ENCODE results near the gene KCNG2. TPM values are rescaled to one million over a fixed set of nuclear protein-coding genes. Genes with fewer than 3 reads are reported as not detected.

The KCNG2 gene
- total RNA-seq, 4 donors from 2014 or later = 1.7 TPM; not detected in 3

DNA sequence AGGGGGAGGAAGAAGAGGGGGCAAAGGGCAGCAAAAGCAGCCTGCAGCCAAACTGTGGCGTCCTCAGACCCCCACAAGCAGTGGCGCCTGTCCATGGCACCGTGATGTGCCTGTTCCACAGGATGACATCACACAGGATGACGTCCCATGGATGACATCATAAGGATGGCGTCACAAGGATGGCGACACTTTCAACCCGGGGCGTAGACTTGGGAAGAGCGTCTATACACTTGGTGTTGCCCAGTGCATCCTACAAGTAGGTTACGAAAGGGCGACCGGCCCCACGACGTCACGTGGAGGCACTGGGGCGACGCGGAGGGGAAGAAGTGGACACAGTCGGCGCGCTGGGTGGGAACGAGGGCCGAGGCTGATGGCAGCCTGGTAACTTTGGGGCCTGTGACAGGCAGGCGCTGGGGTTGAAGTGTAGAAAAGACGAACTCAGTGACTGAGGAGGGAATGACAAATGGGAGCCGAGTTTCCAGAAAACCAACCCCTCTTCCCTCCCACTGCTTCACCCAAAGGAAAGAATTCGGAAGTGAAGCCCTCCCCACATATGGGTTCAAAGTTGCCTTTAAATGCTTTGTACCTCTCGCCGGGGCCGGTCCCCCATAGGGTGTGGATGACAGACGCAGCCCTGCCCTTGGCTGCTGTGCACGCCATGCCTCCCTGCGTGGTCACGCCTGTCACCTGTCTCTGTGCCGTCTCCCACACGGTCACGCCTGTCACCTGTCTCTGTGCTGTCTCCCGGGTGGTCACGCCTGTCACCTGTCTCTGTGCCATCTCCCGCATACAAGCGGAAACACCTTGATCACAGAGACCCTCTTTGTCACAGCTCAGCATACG is 13.4 kb upstream of the KCNG2 start:
- WGBS = 83% methylated on average over 33 of the region's 42 CpGs
- no peak overlapping the region for H3K4me3 ChIP-seq
- no peak for DNase-seq (ENCODE audit: extremely low spot score)
- intact Hi-C loops (cut with DNase I) = no loop called here
- peaks cover 0 to 76% (median 24%) of the 10 kb centered on the region in 4 donors for H3K27me3 ChIP-seq
- H3K4me1 ChIP-seq = peaks cover 7 to 14% (median 10%) of the 10 kb centered on the region in 4 donors
- no peaks in the 10 kb centered on the region for H3K9me3 ChIP-seq
- no peak overlapping the region for H3K27ac ChIP-seq (replicated peaks in 1 of 4)
- TF ChIP-seq EP300 (IDR thresholded peaks at IDR 0.05) (no peak), POLR2A (IDR thresholded peaks at IDR 0.05; ENCODE audit: low read depth) (no peak), POLR2AphosphoS5 (IDR thresholded peaks at IDR 0.05) (no peak)
- TF ChIP-seq, protein P1, sequence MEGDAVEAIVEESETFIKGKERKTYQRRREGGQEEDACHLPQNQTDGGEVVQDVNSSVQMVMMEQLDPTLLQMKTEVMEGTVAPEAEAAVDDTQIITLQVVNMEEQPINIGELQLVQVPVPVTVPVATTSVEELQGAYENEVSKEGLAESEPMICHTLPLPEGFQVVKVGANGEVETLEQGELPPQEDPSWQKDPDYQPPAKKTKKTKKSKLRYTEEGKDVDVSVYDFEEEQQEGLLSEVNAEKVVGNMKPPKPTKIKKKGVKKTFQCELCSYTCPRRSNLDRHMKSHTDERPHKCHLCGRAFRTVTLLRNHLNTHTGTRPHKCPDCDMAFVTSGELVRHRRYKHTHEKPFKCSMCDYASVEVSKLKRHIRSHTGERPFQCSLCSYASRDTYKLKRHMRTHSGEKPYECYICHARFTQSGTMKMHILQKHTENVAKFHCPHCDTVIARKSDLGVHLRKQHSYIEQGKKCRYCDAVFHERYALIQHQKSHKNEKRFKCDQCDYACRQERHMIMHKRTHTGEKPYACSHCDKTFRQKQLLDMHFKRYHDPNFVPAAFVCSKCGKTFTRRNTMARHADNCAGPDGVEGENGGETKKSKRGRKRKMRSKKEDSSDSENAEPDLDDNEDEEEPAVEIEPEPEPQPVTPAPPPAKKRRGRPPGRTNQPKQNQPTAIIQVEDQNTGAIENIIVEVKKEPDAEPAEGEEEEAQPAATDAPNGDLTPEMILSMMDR (IDR thresholded peaks at IDR 0.05) = no peak
- H3K36me3 ChIP-seq = no peaks in the 10 kb centered on the region

DNA sequence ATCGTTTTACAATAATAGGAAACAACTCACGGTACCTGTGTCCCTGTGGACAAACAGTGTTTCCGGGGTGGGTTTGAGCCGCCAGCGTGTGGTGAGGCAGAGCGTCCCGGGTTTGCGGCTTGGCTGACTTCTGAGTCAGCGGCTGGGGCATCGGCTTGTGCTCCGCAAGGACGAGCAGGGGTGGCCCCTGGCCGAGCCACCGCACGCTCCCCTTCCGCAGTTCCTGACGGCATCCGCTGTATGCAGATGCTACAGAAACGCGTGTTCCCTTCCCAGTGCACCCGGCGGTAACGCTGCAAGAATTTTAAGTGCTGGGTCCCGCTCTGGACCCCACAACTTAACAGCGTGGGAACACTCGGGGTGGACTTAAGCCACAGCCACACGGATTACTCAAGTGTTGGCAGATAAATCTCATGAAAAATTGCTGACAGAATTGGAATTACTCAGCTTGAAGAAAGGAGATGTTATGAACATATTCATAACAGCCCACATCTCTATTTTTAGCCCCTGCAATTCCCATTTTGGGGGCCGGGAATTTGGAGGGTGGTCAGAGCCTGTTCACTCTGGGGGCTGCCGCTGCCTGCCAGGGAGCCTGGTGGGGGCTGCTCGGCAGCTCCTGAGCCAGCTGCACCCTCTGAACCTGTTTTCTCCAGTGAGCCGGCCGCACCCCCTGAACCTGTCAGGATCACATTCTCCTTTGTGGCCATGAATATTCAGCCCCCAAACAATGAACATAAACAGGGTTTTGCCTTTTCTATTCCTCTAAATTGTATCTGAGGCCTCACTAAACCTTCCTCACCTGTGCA is 12.6 kb upstream of the KCNG2 start:
- TF ChIP-seq POLR2AphosphoS5 (IDR thresholded peaks at IDR 0.05) (no peak), EP300 (IDR thresholded peaks at IDR 0.05) (no peak), POLR2A (IDR thresholded peaks at IDR 0.05; ENCODE audit: low read depth) (no peak)
- TF ChIP-seq, protein P1 (IDR thresholded peaks at IDR 0.05) = no peak
- H3K9me3 ChIP-seq = no peaks in the 10 kb centered on the region
- intact Hi-C loops (cut with DNase I) = no loop called here
- peaks cover 7 to 14% (median 10%) of the 10 kb centered on the region in 4 donors for H3K4me1 ChIP-seq
- no peaks in the 10 kb centered on the region for H3K36me3 ChIP-seq
- peaks cover 0 to 79% (median 25%) of the 10 kb centered on the region in 4 donors for H3K27me3 ChIP-seq
- no peak overlapping the region for H3K27ac ChIP-seq (replicated peaks in 1 of 4)
- DNase-seq (ENCODE audit: extremely low spot score) = no peak
- 54% methylated on average over 28 of the region's 32 CpGs for WGBS
- H3K4me3 ChIP-seq = no peak overlapping the region

DNA sequence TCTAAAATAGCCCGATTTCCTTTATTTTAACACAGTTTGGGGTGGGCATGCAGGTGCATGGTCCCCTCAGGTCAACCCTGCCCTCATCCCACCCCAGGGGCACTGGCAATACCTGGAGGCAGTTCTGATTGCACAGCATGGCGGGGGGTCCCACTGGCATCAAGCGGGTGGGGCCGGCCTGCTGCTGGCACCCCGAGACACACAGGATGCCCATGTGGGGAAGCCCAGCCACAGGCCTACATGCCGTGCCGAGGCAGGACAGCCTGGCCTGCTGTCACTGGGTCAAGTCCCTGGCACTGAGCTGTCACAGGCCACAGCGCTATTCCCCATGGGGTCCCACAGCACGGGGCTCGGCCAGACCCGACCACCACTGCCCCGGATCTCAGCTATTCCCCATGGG is 11.9 kb upstream of the KCNG2 start:
- WGBS = 88% methylated on average over 8 of the region's 12 CpGs
- TF ChIP-seq POLR2A (IDR thresholded peaks at IDR 0.05; ENCODE audit: low read depth) (no peak), POLR2AphosphoS5 (IDR thresholded peaks at IDR 0.05) (no peak), EP300 (IDR thresholded peaks at IDR 0.05) (no peak)
- TF ChIP-seq, protein P1 (IDR thresholded peaks at IDR 0.05) = no peak

DNA sequence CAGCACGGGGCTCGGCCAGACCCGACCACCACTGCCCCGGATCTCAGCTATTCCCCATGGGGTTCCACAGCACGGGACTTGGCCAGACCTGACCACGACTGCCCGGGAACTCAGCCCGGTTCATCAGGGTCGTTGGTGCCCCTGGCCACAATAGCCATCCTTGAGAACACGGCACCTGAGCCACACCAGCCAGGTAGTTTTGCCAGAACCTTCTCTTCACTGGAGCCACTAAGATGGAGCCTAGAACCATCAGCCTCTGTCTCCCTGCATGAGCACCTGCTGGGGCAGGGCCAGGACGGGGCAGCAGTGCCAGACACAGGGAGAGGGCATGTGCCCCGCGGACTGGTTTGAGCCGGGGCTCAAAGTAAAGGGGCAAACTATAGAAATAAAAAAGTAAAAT is 11.4 kb upstream of the KCNG2 start:
- H3K4me1 ChIP-seq = peaks cover 7 to 14% (median 11%) of the 10 kb centered on the region in 4 donors
- TF ChIP-seq EP300 (IDR thresholded peaks at IDR 0.05) = no peak
- TF ChIP-seq POLR2A (IDR thresholded peaks at IDR 0.05; ENCODE audit: low read depth) = no peak
- H3K9me3 ChIP-seq = no peaks in the 10 kb centered on the region
- peaks cover 0 to 90% (median 25%) of the 10 kb centered on the region in 4 donors for H3K27me3 ChIP-seq
- H3K4me3 ChIP-seq = no peak overlapping the region
- H3K27ac ChIP-seq (replicated peaks in 1 of 4) = no peak overlapping the region
- H3K36me3 ChIP-seq = no peaks in the 10 kb centered on the region
- intact Hi-C loops (cut with DNase I) = no loop called here
- no peak for DNase-seq (ENCODE audit: extremely low spot score)
- WGBS = 64% methylated on average over 11 of the region's 14 CpGs

More for the DNA sequence above, 11.9 kb upstream of the KCNG2 start:
- peaks cover 7 to 14% (median 10%) of the 10 kb centered on the region in 4 donors for H3K4me1 ChIP-seq
- intact Hi-C loops (cut with DNase I) = no loop called here
- peaks cover 0 to 85% (median 25%) of the 10 kb centered on the region in 4 donors for H3K27me3 ChIP-seq
- H3K9me3 ChIP-seq = no peaks in the 10 kb centered on the region
- no peak overlapping the region for H3K4me3 ChIP-seq
- H3K27ac ChIP-seq (replicated peaks in 1 of 4) = no peak overlapping the region
- H3K36me3 ChIP-seq = no peaks in the 10 kb centered on the region
- DNase-seq (ENCODE audit: extremely low spot score) = no peak
